GM18502 (cell line): ENCODE measurements around the gene ZNF492.
"Not testable (repeated sequence)": the region's sequence is repeated elsewhere in the genome, so short reads cannot be mapped to it uniquely, and the experiment has no call there.

Experiments
- ATAC-seq: cut with Tn5 transposase; IDR thresholded peaks from one replicate; pipeline ENCODE4 v1.9.1; 2021; ENCODE audit warnings: mild to moderate bottlenecking; ENCODE audit not compliant: unreplicated experiment, poor library complexity

ZNF492 gene

GRCh38 chr19:22616659-22617058, 17.5 kb upstream of the ZNF492 start:
- ATAC-seq: no peak

GRCh38 chr19:22617181-22617580, 16.9 kb upstream of the ZNF492 start:
- ATAC-seq: not testable (repeated sequence)

- ATAC-seq: no peak
Observed at GRCh38 chr19:22617614-22618320, 16.4 kb upstream of the ZNF492 start.

GRCh38 chr19:22619371-22619770, 14.8 kb upstream of the ZNF492 start:
- no peak for ATAC-seq

GRCh38 chr19:22619932-22620331, 14.2 kb upstream of the ZNF492 start:
- ATAC-seq: no peak

- no peak for ATAC-seq
Observed at GRCh38 chr19:22620401-22620800, 13.7 kb upstream of the ZNF492 start.

GRCh38 chr19:22620912-22621311, 13.2 kb upstream of the ZNF492 start:
- ATAC-seq: no peak

- ATAC-seq: no peak
Observed at GRCh38 chr19:22622020-22622419, 12.1 kb upstream of the ZNF492 start.

GRCh38 chr19:22622901-22623840, 11.0 kb upstream of the ZNF492 start:
- ATAC-seq: no peak

- ATAC-seq: no peak
Observed at GRCh38 chr19:22623841-22624221, 10.3 kb upstream of the ZNF492 start.

GRCh38 chr19:22625266-22626035, 8.7 kb upstream of the ZNF492 start:
- no peak for ATAC-seq

- no peak for ATAC-seq
Observed at GRCh38 chr19:22627526-22627925, 6.6 kb upstream of the ZNF492 start.

- ATAC-seq: no peak
Observed at GRCh38 chr19:22628401-22628800, 5.7 kb upstream of the ZNF492 start.

GRCh38 chr19:22634450-22634827, 315 bp downstream of the ZNF492 start:
- ATAC-seq: peak; percentile 25

GRCh38 chr19:22685493-22685892, 51.4 kb downstream of the ZNF492 start:
- not testable (repeated sequence) for ATAC-seq

- ATAC-seq: not testable (repeated sequence)
Observed at GRCh38 chr19:22702661-22703060, 68.5 kb downstream of the ZNF492 start.

GRCh38 chr19:22703096-22703495, 69.0 kb downstream of the ZNF492 start:
- ATAC-seq: not testable (repeated sequence)

- ATAC-seq: no peak
Observed at GRCh38 chr19:22708983-22709382, 74.9 kb downstream of the ZNF492 start.
